ENCODE measurements around the gene INSL4.

The INSL4 gene

DNA sequence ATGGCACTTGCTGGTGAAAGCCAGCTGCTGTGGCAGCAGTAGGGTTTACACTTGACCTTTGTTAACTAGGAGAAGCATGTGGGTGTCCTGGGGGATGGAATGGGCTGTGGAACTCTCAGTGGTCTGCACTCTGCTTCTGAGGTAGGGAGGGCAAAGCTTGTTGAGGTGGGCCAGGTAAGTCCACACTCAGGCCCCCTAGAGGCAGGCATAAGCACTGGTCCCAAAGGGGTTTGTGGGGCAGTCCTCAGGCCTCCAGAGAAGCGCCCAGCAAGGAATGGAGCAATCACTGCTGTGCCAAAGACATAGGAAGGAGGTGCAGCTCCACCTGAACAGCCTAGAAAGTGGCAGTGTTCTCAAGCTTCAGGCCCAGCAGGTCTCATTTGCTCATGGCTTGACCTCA, 34.7 kb downstream of the INSL4 start:
- TF ChIP-seq CTCF (IDR thresholded peaks at IDR 0.05; ENCODE audit: low read depth, low read length) = no peak
- H3K4me3 ChIP-seq (replicated peaks in 1 of 2; ENCODE audit: low read depth in 2 of 2, low read length in 2 of 2) = no peak overlapping the region
- no peak for DNase-seq (ENCODE audit: low read depth in 2 of 2)

GRCh38 chr9:5269249-5269715, 38.1 kb downstream of the INSL4 start:
- TF ChIP-seq CTCF (IDR thresholded peaks at IDR 0.05; ENCODE audit: low read depth, low read length) = no peak
- no peak overlapping the region for H3K4me3 ChIP-seq (replicated peaks in 1 of 2; ENCODE audit: low read depth in 2 of 2, low read length in 2 of 2)
- DNase-seq (ENCODE audit: low read depth in 2 of 2) = peak; percentile 61 to 85

DNA sequence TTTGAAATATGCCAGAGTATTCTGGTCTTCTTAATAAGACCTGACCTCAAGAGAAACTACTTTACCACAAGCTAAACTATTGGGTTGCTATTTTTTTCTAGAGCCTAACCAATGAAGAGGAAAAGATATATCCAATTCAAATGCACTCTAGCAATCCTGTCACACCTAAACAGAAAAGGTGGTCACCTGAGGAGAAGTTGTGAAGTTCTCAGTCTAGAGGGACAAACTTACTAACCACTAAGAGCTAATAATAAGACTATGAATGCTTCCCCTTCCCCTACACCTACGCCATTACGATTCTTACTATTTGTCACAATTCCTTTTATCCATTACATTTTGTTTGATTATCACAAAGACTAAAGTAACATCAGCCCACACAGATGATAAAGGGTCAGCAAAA, 43.6 kb downstream of the INSL4 start:
- DNase-seq (ENCODE audit: low read depth in 2 of 2) = no peak
- TF ChIP-seq CTCF (IDR thresholded peaks at IDR 0.05; ENCODE audit: low read depth, low read length) = no peak

GRCh38 chr9:5278486-5278885, 47.3 kb downstream of the INSL4 start:
- H3K4me3 ChIP-seq (replicated peaks in 1 of 2; ENCODE audit: low read depth in 2 of 2, low read length in 2 of 2) = no peak overlapping the region
- TF ChIP-seq CTCF (IDR thresholded peaks at IDR 0.05; ENCODE audit: low read depth, low read length) = no peak

More for the DNA sequence above, 43.6 kb downstream of the INSL4 start:
- H3K4me3 ChIP-seq (replicated peaks in 1 of 2; ENCODE audit: low read depth in 2 of 2, low read length in 2 of 2) = no peak overlapping the region

More at GRCh38 chr9:5278486-5278885, 47.3 kb downstream of the INSL4 start:
- no peak for DNase-seq (ENCODE audit: low read depth in 2 of 2)

Data from cardiac fibroblast (primary cell).